ENCODE measurements around the gene LMAN2L.

The LMAN2L gene

GRCh38 chr2:96739633-96740428 lies at the start of gene LMAN2L:
LMAN2L (minus strand) TSS chr2:96740064; CDS start chr2:96740040, 24 bp downstream.
- peak; percentile 96 for DNase-seq

DNA sequence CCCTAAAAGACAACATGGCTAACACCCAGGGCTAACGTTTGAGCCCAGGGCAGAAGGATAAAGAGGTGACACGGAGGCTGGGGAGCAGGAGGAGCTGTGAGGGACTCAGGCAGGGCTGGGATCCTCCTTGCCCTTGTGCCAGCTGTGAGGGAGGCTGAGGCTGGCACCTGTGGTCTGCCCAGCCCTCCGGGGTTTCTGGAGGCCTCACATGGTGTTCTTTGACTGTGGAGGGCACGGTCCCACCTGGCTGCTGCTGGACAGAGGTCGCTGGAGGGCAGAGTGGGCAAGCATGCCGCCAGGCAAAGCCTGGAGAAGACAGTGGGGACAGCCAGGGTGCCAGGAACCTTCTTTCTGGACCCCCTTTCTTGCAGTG lies 49.4 kb upstream of the LMAN2L start:
- no peak for DNase-seq

DNA sequence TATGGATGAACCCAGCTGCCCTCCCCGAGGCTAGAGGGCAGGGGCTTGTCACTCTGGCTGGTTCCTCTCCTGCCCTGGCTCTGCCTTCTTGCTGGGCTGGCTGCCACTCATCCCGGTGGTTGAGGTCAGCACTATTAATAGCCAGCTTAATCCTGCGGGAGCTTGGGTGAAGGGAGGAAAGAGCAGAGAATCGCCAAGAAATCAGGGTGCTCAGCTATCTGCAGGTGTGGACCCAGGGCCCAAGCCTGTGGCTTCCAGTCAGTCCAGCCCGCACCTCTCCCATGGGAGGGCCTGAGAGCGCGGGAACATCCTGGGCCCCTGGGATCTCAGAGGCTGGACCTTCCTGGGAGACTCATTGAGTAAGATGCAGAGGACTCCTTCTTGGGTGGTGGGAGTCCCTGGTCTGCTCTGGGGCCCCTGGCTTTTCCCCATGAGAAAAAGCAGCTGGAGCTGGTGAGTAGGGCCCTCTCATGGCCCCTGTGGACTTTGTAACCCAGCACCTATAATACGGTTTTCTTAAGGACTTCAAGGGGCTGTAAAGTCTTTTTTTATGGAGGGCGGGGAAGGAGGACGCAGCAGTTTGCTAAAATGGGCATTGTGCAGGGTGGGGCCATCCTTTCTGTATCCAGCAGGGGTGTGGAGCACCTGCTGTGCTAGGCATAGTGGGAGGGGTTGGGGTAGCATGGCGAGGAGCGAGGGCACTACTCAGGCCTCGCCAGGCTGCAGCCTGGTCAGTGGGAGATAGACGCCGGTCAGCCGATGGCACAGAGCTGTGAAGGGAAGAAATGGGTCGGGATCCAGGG lies 48.8 kb upstream of the LMAN2L start:
- DNase-seq, result no peak

DNA sequence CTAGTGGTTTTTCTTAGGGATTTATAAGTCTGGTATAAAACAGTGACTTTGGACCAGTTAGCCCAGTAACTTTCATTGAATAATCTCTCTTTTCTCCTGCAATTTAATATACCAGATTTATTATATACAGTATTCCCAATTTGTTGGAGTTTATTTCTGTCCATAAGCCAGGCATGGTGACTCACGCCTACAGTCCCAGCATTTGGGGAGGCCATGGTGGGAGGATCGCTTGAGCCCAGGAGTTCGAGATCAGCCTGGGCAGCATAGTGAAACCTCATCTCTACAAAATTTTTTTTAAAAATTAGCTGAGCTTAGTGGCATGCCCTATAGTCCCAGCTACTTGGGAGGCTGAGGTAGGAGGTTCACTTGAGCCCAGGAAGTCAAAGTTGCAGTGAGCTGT lies 47.5 kb upstream of the LMAN2L start:
- DNase-seq, result no peak

DNA sequence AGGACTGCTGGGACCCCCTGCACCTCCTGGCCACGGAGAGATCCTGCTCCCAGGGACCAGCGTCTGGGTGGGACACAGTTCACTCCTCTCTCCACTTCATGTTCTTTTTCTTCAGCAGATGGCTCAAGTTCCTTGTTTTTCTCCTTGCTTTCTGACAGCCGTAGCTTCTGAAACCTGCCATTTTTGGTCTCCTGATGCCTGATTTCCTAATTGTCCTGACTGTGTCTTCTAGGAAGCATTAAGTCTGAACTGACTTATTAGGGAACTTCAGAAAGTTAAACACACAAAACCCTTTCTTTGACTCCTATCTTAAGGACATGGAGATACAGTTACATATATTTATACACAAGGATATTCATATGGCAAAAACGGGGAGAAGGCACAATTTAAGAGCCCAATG lies 43.5 kb upstream of the LMAN2L start:
- no peak for DNase-seq

DNA sequence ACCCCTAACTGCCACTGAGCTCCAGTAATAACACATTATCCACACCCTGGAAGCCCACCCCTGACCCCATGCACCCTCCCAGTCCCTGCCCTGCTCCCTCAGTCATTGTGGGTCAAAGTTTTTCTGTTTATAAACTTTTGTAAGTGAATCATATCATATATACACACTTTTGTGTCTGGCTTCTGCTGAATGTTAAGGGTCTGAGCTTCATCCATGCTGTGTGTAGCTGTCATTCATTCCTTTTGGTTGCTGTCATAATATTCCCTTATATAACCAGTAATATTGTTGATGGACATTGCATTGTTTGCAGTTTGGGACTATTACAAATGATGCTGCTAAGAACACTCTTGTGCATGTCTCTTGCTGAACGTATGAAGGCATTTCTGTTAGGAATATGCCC lies 35.3 kb upstream of the LMAN2L start:
- DNase-seq, result no peak

GRCh38 chr2:96773922-96774321 lies 34.1 kb upstream of the LMAN2L start:
- no peak for DNase-seq

DNA sequence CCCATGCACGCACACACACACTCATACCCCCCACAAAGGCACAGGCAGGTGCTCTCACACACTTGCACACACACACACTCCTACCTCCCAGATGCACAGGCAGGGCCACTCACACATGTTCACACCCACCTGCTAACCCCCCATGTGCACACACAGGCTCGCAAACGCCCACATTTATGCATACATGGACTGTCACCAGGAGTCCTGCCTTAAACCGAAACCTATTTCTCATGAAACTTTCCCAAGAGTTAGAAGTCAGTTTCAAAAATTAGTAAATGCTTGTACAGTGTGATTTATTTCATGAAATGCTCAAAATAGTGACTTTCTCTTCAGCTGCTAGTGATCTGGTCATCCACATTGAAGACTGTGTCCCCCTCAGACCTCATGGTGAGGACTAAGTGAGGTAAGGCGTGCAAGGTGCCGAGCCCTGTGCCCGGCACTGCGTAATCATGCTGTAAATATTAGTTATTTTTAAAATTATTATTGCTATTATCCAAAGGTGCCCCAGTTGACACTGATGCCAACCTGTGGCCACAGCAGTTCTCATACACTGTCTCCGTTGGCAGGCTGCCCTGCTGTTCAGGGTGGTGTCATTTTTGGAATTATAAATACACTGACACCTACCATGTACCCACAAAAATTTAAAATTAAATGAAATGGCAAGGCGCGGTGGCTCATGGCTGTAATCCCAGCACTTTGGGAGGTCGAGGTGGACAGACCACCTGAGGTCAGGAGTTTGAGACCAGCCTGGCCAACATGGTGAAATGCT lies 33.2 kb upstream of the LMAN2L start:
- no peak for DNase-seq

- DNase-seq, result no peak
These were observed 32.1 kb upstream of the LMAN2L start for GRCh38 chr2:96771796-96772618.

GRCh38 chr2:96770442-96771202 lies 30.8 kb upstream of the LMAN2L start:
- DNase-seq, result no peak

DNA sequence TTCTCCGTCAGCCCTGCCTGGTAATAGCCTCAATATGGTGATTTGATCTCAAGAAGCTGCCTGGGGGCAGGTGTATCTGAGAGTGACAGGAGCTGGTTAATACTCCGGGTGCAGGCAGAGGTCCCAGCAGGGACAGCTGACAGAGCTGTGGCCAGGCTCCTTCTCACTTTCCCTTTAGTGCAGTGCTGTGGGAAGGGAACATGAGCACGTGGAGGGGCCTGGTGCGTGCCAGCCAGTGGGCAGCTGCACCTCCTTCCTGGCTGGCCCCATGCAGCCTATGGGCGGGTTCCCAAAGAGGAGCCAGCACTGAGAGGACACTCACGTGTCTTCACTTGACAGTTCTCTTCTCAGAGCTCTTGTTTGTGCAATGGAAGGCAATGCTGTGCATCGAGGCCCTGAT lies 29.9 kb upstream of the LMAN2L start:
- no peak for DNase-seq

- no peak for DNase-seq
These were observed 28.3 kb upstream of the LMAN2L start for GRCh38 chr2:96768083-96768561.

DNA sequence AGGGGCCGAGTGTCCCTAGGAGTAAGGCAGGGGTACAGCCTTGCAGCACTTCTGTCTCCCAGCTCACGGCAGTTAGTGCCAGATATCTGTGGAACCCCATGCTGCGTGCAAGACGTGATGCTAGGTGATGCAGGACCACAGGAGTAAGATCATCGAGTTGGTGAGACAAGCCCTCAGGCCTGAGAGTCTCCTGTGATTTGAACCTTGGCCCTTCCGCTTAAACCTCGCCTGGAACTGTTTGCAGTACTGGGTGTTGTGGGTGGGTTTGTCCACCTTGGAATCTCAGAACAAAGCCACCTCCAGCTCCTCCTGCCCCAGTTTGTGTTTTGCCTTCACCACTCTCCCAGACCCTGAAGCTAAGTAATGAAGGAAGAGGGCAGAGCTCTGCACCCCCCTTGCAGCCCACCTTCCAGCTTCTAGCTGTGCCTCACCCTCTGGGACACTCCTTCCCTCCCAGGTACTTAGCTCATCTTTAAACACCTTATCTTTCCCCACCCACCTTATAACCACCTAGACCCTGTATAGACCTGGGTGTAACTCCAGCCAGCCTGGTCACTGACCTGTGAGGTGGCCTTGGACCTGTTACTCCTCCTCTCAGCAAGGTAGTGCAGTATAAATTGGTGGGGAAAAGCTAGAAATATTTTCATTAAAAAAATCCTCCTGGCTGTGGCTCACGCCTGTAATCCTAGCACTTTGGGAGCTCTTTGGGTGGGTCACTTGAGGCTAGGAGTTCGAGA lies 27.4 kb upstream of the LMAN2L start:
- DNase-seq, result no peak

DNA sequence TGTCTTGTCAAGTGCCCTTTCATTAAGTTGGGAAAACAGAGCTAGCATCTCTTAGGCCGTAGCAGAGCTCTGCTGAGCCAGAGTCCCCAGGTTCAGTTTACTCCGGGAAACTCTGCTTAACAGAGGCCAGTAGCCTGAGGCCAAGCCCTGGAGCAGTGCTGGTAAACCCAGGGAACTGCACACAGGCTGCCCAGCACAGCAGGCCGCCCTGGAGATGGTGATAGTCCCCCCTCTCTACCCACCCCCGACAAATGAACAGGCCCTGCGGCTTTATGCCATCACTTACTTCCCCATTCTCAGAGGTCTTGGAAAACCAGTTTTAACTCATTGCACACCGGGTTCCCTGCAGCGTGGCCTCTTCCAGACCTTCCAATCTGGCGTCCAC lies 24.4 kb upstream of the LMAN2L start:
- DNase-seq, result no peak

DNA sequence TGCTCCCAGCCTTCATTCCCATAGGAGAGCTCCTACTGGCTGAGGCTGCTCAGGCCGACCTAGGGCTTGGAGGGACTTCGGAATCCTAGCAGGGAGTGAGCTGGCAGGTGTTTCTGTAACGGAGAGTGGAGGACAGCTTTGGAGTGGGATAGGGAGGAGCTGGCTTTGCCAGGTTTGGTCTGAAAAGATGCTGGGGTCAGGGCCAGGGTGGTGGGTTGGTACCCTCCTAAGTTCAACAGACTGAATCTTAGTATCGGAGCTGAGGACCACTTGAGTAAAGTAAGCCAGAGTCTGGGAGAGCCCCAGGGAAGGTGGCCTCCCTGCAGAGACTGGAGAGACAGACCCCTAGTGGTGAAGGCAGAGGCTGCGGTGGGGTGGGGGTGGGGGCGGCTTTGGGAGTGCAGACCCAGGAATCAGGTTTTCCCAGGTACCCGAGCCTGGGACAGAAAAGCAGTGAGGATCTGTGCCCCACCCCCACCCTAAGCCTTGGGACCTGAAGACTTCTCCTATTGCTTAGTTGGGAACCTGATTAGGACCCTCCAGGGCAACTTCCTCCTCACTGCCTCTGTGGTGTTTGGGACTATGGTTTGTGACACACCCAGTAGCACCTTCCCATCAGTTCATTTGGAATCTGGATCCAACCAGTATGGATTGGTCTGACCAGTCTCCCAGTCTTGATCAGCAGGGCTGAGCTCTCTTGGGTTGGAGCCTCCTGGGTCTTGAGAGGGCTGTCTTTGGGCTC lies 23.8 kb upstream of the LMAN2L start:
- no peak for DNase-seq

DNA sequence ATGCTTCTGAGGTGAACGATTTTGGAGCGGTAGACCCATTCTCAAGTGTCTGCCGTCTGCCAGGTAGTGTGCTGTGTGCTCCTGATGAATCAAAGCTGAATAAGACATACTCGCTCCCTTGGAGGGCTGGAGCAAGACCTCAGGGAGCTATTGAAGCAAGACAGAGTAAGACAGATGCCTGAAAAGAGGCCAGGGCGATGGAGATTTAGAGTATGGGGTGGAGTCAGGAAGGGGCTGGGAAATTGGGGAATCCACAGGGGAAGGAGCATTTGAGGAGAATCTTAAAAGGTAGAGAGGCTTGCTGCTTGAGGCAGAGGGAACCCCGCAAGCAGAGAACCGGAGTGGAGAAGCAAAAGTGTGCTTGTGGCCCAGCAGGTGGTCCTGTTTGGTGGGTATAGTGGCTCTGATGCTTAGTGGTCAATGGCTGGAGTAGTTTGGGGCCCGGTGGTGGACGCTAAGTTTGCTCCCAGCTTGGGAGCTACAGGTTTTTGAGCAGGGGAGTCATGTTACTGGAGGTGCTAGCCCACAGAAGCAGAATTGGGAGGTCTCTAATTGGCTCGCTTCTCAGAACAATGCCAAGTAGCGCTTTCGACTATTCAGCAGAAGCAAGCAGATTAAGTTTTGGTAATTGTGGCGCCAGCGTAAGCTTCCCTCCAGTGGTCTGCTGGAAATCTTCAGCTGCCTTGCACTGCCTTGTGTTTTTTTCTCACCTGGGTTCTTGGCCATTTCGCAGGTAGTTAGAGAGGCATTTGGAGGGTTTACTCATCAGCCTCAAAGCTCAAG lies 22.9 kb upstream of the LMAN2L start:
- DNase-seq, result no peak

DNA sequence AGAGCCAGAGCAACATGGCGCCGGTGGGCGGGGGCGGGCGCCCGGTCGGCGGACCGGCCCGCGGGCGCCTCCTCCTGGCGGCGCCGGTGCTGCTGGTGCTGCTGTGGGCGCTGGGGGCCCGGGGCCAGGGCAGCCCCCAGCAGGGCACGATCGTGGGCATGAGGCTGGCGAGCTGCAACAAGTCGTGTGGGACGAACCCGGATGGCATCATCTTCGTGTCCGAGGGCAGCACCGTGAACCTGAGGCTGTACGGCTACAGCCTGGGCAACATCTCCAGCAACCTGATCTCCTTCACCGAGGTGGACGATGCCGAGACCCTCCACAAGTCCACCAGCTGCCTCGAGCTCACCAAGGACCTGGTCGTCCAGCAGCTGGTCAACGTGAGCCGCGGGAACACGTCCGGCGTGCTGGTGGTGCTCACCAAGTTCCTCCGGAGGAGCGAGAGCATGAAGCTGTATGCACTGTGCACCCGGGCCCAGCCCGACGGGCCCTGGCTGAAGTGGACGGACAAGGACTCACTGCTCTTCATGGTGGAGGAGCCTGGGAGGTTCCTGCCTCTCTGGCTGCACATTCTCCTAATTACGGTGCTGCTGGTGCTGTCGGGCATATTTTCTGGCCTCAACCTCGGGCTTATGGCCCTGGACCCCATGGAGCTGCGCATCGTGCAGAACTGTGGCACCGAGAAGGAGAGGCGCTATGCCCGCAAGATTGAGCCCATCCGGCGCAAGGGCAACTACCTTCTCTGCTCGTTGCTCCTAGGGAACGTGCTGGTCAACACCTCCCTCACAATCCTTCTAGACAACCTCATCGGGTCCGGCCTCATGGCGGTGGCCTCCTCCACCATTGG lies 21.3 kb upstream of the LMAN2L start:
- DNase-seq, result no peak

All from fibroblast of skin of right quadriceps (primary cell).